Measurements from ENCODE around the gene ADIPOR1. TPM values are rescaled to one million over a fixed set of nuclear protein-coding genes. Genes with fewer than 3 reads are reported as not detected.

Gene ADIPOR1
- total RNA-seq, 4 donors from 2014 or later: 68.6 to 95.1 (median 80.1) TPM

GRCh38 chr1:202956969-202957368 is 1.1 kb downstream of the ADIPOR1 start:
- H3K27ac ChIP-seq: peak overlapping the region in 2 of 4 donors; percentile 95 to 96
- H3K4me3 ChIP-seq: peak overlapping the region; percentile 63 to 97 (median 88)
- H3K4me1 ChIP-seq: peaks cover 0 to 64% (median 22%) of the 10 kb centered on the region in 4 donors
- TF ChIP-seq POLR2A (IDR thresholded peaks at IDR 0.05) (no peak), EP300 (IDR thresholded peaks at IDR 0.05) (no peak), CTCF (IDR thresholded peaks at IDR 0.05) (no peak)
- WGBS, 2 donors: 57 to 68% methylated on average over 6 of the region's 6 CpGs
- H3K36me3 ChIP-seq: peaks cover 0 to 17% (median 0%) of the 10 kb centered on the region in 3 donors
- no peaks in the 10 kb centered on the region for H3K27me3 ChIP-seq
- DNase-seq (ENCODE audit: low spot score in 2 of 2): no peak
- no peaks in the 10 kb centered on the region for H3K9me3 ChIP-seq

- Histone ChIP-seq H3K27ac (peak overlapping the region in 1 of 4 donors; percentile 43), H3K27me3 (no peaks in the 10 kb centered on the region), H3K9me3 (no peaks in the 10 kb centered on the region), H3K36me3 (peaks cover 0 to 21% (median 2%) of the 10 kb centered on the region in 3 donors), H3K4me3 (no peak overlapping the region), H3K4me1 (peaks cover 0 to 71% (median 22%) of the 10 kb centered on the region in 4 donors)
- TF ChIP-seq CTCF (IDR thresholded peaks at IDR 0.05) (no peak), POLR2A (IDR thresholded peaks at IDR 0.05) (no peak), EP300 (IDR thresholded peaks at IDR 0.05) (no peak)
- WGBS, 2 donors: 59 to 70% methylated on average over 6 of the region's 6 CpGs
- DNase-seq (ENCODE audit: low spot score in 2 of 2): no peak
These were observed 3.9 kb downstream of the ADIPOR1 start for GRCh38 chr1:202954057-202954745.

- TF ChIP-seq CTCF (IDR thresholded peaks at IDR 0.05): no peak
- H3K9me3 ChIP-seq: no peaks in the 10 kb centered on the region
- H3K4me3 ChIP-seq: no peak overlapping the region
- peaks cover 0 to 30% (median 2%) of the 10 kb centered on the region in 3 donors for H3K36me3 ChIP-seq
- peaks cover 0 to 63% (median 17%) of the 10 kb centered on the region in 4 donors for H3K4me1 ChIP-seq
- peak overlapping the region in 2 of 4 donors; percentile 43 to 72 for H3K27ac ChIP-seq
- no peaks in the 10 kb centered on the region for H3K27me3 ChIP-seq
- no peak for DNase-seq (ENCODE audit: low spot score in 2 of 2)
These were observed 4.7 kb downstream of the ADIPOR1 start for GRCh38 chr1:202953392-202953791.

- WGBS, 2 donors: 23 to 35% methylated on average over 4 of the region's 4 CpGs
- H3K27ac ChIP-seq: peak overlapping the region in 2 of 4 donors; percentile 50 to 72
These were observed 5.3 kb downstream of the ADIPOR1 start for GRCh38 chr1:202952818-202953217.

More at GRCh38 chr1:202952818-202953217, 5.3 kb downstream of the ADIPOR1 start:
- H3K4me1 ChIP-seq: peaks cover 0 to 62% (median 17%) of the 10 kb centered on the region in 4 donors
- DNase-seq (ENCODE audit: low spot score in 2 of 2): peak; percentile 23 to 60
- no peak overlapping the region for H3K4me3 ChIP-seq
- TF ChIP-seq POLR2A (IDR thresholded peaks at IDR 0.05) (no peak), CTCF (IDR thresholded peaks at IDR 0.05) (no peak), EP300 (IDR thresholded peaks at IDR 0.05) (peak; percentile 75 to 80)
- H3K36me3 ChIP-seq: peaks cover 0 to 35% (median 2%) of the 10 kb centered on the region in 3 donors
- H3K27me3 ChIP-seq: no peaks in the 10 kb centered on the region
- no peaks in the 10 kb centered on the region for H3K9me3 ChIP-seq
